Lower leg skin (tissue), 4 donors: ENCODE results near the gene BSPRY. TPM values are rescaled to one million over a fixed set of nuclear protein-coding genes. Genes with fewer than 3 reads are reported as not detected.

Experiments used
- DNase-seq, 2 donors: peaks; one replicate each; pipeline ENCODE4 v3.0.0-alpha.2; 2019; ENCODE audit warnings: low spot score in 2 of 2
- H3K4me3 ChIP-seq: fragments of 200-600 bp; sonication (generic); 2 replicates; pipeline ENCODE4 v1.5.1; 2017; ENCODE audit warnings: mild to moderate bottlenecking, low read depth; ENCODE audit not compliant: poor library complexity, severe bottlenecking
- POLR2A ChIP-seq, 2 donors: fragments of 450-650 bp; IDR thresholded peaks; one replicate each; pipeline ENCODE4 v1.6.1; 2016 to 2017; ENCODE audit warnings: antibody characterized with exemption in 2 of 2, mild to moderate bottlenecking in 1 of 2, moderate library complexity in 1 of 2
- WGBS, 2 donors: methylation state at CpG; one replicate each; pipeline ENCODE4 v1.1.5; 2018; 5-methylcytosine and 5-hydroxymethylcytosine counted together
- intact Hi-C: fragments of 100-400 bp; cut with DNase I; formaldehyde crosslinking; loops from one replicate; pipeline ENCODE4 v1.15.0; 2023; ENCODE audit warnings: low total_unique reads
- total RNA-seq, 4 donors: library from RNA; depleted of rRNA; stranded (reverse); fragments of >200 nt; gene quantifications; one replicate each; pipeline ENCODE4 v1.1.0, GENCODE V29; 2016
- TF ChIP-seq, protein P1 (sequence below), 3 donors: fragments of 450-650 bp; IDR thresholded peaks; one replicate each; pipeline ENCODE4 v1.5.1; 2016; ENCODE audit warnings: antibody characterized with exemption in 3 of 3, mild to moderate bottlenecking in 3 of 3, moderate library complexity in 2 of 3

BSPRY gene
- total RNA-seq, 4 donors from 2014 or later: 36.9 to 56.9 (median 43.4) TPM

DNA sequence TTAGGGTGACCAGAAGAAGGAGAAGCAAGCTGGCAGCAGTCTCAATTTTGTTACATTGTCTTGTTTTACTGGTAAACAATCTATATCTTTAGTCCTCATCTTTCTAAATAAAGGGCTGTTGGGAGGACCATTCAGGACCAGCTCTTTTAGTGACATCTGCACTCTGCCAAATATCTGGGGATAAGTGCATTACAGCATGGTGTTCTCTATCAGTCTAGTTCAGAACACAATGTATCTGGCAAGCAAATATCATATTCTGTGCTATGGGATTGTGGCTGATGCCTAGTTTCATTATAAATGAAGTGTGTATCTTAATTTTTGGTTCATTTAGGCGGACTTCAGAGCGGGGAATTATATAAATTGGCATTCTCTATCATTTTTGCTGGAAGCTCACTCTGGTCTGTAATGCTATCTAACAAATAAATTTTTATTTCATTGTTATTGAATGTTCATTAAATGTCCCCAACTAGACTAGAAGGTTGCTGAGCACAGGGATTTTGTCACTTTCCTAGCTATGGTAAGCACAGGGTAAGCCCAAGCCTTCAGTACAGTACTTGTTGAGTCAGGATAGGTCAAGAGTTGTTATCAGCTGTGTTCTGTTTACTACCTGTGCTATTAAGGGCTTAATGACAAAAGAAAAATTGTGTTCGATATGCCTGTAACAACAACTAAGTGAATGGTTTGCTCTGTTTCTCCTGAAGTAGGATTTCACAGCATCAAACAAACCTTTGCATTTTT, 21.1 kb upstream of the BSPRY start:
- H3K4me3 ChIP-seq: no peak overlapping the region
- no peak for DNase-seq
- WGBS, 2 donors: 96 to 99% methylated on average over 3 of the region's 3 CpGs
- TF ChIP-seq, protein P1, sequence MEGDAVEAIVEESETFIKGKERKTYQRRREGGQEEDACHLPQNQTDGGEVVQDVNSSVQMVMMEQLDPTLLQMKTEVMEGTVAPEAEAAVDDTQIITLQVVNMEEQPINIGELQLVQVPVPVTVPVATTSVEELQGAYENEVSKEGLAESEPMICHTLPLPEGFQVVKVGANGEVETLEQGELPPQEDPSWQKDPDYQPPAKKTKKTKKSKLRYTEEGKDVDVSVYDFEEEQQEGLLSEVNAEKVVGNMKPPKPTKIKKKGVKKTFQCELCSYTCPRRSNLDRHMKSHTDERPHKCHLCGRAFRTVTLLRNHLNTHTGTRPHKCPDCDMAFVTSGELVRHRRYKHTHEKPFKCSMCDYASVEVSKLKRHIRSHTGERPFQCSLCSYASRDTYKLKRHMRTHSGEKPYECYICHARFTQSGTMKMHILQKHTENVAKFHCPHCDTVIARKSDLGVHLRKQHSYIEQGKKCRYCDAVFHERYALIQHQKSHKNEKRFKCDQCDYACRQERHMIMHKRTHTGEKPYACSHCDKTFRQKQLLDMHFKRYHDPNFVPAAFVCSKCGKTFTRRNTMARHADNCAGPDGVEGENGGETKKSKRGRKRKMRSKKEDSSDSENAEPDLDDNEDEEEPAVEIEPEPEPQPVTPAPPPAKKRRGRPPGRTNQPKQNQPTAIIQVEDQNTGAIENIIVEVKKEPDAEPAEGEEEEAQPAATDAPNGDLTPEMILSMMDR (IDR thresholded peaks at IDR 0.05): no peak
- TF ChIP-seq POLR2A (IDR thresholded peaks at IDR 0.05): no peak
- intact Hi-C loops: no loop called here

DNA sequence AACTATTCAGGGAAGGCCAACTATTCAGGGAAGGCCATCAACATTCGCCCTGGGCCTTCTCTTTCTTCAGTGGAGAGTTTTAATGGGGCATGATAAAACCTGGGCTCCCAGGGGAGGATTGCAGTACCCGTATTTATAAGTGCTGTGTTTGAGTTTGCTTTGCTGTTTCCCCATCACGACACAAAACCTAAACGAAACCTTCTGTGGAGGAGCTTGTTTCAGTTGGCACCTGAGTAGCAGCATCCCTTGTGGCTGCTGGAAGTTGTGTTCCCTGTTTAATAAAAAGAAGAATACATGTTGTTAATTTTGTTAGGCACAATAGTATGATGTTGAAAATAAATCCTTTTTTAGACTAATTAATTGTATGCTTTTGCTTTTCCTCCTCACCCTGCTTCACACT, 17.6 kb upstream of the BSPRY start:
- no peak overlapping the region for H3K4me3 ChIP-seq
- WGBS, 2 donors: 63 to 71% methylated on average over 4 of the region's 4 CpGs
- intact Hi-C loops: no loop called here
- no peak for DNase-seq
- TF ChIP-seq, protein P1 (IDR thresholded peaks at IDR 0.05): no peak
- no peak for TF ChIP-seq POLR2A (IDR thresholded peaks at IDR 0.05)

DNA sequence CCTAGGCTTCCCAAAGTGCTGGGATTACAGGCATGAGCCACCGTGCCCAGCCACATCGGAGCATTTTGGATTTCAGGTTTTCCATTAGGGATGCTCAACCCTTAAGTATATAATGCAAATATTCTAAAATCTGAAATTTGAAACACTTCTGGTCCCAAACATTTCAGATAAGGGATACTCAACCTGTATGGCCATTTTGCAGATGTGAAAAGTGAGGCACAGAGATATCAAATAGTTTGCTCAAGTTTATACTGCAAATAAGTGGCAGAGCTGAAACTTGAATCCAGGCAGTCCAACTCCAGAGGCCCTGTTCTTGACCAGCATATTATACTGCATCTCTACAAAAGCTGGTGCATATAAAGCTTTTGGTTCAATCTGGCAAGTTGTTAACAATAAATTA, 11.6 kb upstream of the BSPRY start:
- DNase-seq: no peak
- intact Hi-C loops: no loop called here
- WGBS, 2 donors: 93 to 96% methylated on average over 2 of the region's 2 CpGs
- no peak for TF ChIP-seq POLR2A (IDR thresholded peaks at IDR 0.05)
- TF ChIP-seq, protein P1 (IDR thresholded peaks at IDR 0.05): no peak
- H3K4me3 ChIP-seq: no peak overlapping the region

DNA sequence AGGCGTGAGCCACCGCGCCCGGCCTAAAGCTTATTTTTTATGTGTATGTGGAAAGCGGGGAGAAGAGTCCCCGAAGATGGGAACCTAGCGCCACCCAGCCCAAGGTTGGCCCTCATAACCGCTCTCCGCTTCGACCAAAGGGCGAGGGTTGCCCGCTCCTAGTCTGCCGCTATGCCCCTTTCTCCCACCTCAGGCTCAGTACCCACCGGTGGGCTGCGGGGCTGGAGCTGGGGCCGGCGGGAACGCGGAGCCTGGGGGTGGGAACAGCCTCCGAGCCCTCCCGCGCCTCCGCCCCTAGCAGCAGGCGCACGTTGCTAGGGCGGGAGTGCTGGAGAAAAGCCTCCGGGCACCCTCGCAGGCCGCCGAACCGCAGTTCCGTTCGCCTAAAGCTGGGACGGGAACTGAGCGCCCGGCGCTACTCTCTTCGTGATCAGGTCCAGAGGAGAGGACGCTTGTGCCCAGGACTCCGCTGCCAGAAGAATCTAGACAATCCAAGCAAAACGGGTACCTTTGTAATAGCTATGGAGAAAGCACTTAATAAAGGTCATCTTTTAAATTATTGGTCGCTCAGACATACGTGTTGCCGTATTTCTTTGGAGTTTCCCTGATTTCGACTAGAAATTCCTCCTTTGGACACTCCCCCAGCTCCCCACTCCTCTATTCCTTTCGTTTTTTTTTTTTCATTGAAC, 9.2 kb upstream of the BSPRY start, which contains the start of gene WDR31:
TSS of gene WDR31 (minus strand) at position 265 of the 689 bp plus-strand sequence. CDS start 8,253 bp downstream, outside the sequence.
- 1 to 2% methylated on average over 26 to 44 of the region's 46 CpGs for WGBS, 2 donors
- TF ChIP-seq POLR2A (IDR thresholded peaks at IDR 0.05): no peak
- TF ChIP-seq, protein P1 (IDR thresholded peaks at IDR 0.05): no peak
- intact Hi-C loops: no loop called here
- H3K4me3 ChIP-seq: peak within 1 kb of the TSS; percentile 57
- DNase-seq: peak; percentile 80 to 97

DNA sequence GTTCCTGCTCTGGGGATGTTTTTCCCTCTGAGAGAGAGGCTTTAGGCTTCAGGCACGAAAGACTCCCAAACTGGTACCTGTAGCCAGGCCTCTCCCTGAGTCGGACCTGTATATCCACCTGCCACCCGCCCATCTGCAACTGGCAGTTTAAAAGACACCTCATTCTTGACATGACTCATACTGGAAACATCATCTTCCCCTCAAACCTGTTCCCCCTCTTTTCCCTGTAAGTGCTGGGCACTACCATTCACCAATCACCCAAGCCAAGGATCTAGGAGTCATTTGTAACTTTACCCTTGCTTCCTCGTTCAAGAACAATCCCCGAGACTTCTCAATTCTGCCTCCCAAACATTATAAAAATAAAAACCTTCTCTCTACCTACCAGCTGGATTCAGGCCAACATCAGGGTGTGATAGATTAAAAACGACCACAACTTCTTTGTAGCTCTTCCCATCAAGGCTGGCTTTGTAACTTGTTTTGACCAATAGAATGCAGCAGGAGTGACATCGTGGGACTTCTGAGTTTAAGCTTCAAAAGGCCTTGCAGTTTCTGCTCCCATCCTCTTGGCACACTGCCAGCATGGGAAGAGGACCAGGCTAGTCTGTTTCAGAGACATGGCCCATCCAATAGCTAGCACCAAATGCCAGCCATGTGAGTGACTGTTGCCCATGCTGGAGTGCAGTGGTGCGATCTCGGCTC, 7.5 kb upstream of the BSPRY start:
- TF ChIP-seq, protein P1 (IDR thresholded peaks at IDR 0.05): no peak
- TF ChIP-seq POLR2A (IDR thresholded peaks at IDR 0.05): no peak
- 52 to 62% methylated on average over 9 of the region's 9 CpGs for WGBS, 2 donors
- no peak overlapping the region for H3K4me3 ChIP-seq
- DNase-seq: peak in 1 of 2 donors; percentile 37
- intact Hi-C loops: no loop called here
